PC-9 (cell line): ENCODE data around the gene MTUS2.

Experiments used
- EZH2 ChIP-seq: fragments of 200-600 bp; sonication (generic); IDR thresholded peaks from 2 replicates; pipeline ENCODE4 v1.8.0; 2017; ENCODE audit warnings: antibody characterized with exemption, low read depth
- TF ChIP-seq, protein P1 (sequence below): fragments of 200-600 bp; sonication (generic); conservative IDR thresholded peaks from 2 replicates; pipeline ENCODE4 v1.6.1; 2017; ENCODE audit warnings: mixed run types, antibody characterized with exemption, mild to moderate bottlenecking, moderate library complexity

DNA sequence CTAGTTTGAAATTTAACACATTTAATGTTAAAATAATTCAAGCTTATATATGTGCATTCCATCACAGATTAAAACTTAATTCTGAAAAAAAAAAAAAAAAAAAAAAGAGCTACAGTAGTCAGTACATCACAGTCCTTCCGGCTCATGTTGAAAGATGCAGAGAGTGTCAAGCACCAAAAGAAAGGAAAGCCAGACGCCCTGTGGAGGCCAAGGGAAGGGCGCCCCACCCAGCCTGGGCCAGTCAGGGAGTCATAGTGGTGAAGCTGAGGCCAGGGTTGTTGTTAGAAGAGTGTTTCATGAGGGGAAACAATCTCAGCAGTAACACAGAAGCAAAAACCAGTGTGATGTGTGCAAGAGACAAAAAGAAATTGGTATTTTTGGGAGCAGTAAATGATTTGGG, 375.3 kb downstream of the MTUS2 start:
- TF ChIP-seq, protein P1, sequence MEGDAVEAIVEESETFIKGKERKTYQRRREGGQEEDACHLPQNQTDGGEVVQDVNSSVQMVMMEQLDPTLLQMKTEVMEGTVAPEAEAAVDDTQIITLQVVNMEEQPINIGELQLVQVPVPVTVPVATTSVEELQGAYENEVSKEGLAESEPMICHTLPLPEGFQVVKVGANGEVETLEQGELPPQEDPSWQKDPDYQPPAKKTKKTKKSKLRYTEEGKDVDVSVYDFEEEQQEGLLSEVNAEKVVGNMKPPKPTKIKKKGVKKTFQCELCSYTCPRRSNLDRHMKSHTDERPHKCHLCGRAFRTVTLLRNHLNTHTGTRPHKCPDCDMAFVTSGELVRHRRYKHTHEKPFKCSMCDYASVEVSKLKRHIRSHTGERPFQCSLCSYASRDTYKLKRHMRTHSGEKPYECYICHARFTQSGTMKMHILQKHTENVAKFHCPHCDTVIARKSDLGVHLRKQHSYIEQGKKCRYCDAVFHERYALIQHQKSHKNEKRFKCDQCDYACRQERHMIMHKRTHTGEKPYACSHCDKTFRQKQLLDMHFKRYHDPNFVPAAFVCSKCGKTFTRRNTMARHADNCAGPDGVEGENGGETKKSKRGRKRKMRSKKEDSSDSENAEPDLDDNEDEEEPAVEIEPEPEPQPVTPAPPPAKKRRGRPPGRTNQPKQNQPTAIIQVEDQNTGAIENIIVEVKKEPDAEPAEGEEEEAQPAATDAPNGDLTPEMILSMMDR, result no peak
- no peak for TF ChIP-seq EZH2
